GM23338 (cell line): ENCODE results near the gene SUN2. TPM values are rescaled to one million over a fixed set of nuclear protein-coding genes. Genes with fewer than 3 reads are reported as not detected.

ENCODE experiments used
- ATAC-seq: fragments of 200-7000 bp; cut with Tn5 transposase; 3 replicates; pipeline ENCODE4 v1.9.1; 2020
- DNase-seq: peaks from one replicate; pipeline ENCODE4 v3.0.0-alpha.2; 2015; ENCODE audit warnings: low spot score
- H2AFZ ChIP-seq: fragments of 200-600 bp; sonication (generic); 2 replicates; pipeline ENCODE4 v1.8.0; 2016; ENCODE audit warnings: antibody characterized with exemption, mild to moderate bottlenecking, moderate library complexity
- H3F3A ChIP-seq: fragments of 200-600 bp; sonication (generic); replicated peaks from 2 replicates; pipeline ENCODE4 v1.8.0; 2017; ENCODE audit warnings: antibody characterized with exemption, mixed run types, low read depth
- H3K27ac ChIP-seq: fragments of 200-600 bp; sonication (generic); 2 replicates; pipeline ENCODE4 v1.6.1; 2016; ENCODE audit warnings: low read depth
- H3K27me3 ChIP-seq: fragments of 200-600 bp; sonication (generic); 2 replicates; pipeline ENCODE4 v1.8.0; 2016; ENCODE audit warnings: mild to moderate bottlenecking, mixed run types, moderate library complexity; ENCODE audit not compliant: insufficient read depth
- H3K36me3 ChIP-seq: fragments of 200-600 bp; sonication (generic); 2 replicates; pipeline ENCODE4 v1.8.0; 2016; ENCODE audit warnings: mild to moderate bottlenecking; ENCODE audit not compliant: insufficient read depth
- H3K4me1 ChIP-seq: fragments of 200-600 bp; sonication (generic); 2 replicates; pipeline ENCODE4 v1.8.0; 2016; ENCODE audit warnings: mild to moderate bottlenecking, moderate library complexity; ENCODE audit not compliant: insufficient read depth
- H3K4me2 ChIP-seq: fragments of 200-600 bp; sonication (generic); 2 replicates; pipeline ENCODE4 v1.7.1; 2017; ENCODE audit warnings: mixed run types
- H3K4me3 ChIP-seq: fragments of 200-600 bp; sonication (generic); 2 replicates; pipeline ENCODE4 v1.6.1; 2016; ENCODE audit warnings: mixed run types
- H3K79me2 ChIP-seq: fragments of 200-600 bp; sonication (generic); replicated peaks from 2 replicates; pipeline ENCODE4 v1.8.0; 2017; ENCODE audit warnings: mild to moderate bottlenecking; ENCODE audit not compliant: insufficient read depth
- H3K9me2 ChIP-seq: fragments of 200-600 bp; sonication (generic); 2 replicates; pipeline ENCODE4 v1.8.0; 2017; ENCODE audit not compliant: insufficient read depth
- H4K20me1 ChIP-seq: fragments of 200-600 bp; sonication (generic); replicated peaks from 2 replicates; pipeline ENCODE4 v1.8.0; 2017; ENCODE audit warnings: mild to moderate bottlenecking; ENCODE audit not compliant: insufficient read depth
- H3K27ac Mint-ChIP-seq: 2 replicates; pipeline ENCODE4 v1.8.0; 2020; ENCODE audit warnings: inconsistent platforms, mild to moderate bottlenecking, moderate library complexity, mixed read lengths
- H3K27me3 Mint-ChIP-seq: 3 replicates; pipeline ENCODE4 v1.8.0; 2022; ENCODE audit warnings: low read depth, mild to moderate bottlenecking, moderate library complexity, mixed read lengths, inconsistent platforms; ENCODE audit not compliant: insufficient read depth, poor library complexity
- H3K36me3 Mint-ChIP-seq: 3 replicates; pipeline ENCODE4 v1.8.0; 2021; ENCODE audit warnings: low read depth, mild to moderate bottlenecking, inconsistent platforms, moderate library complexity, mixed read lengths
- H3K4me1 Mint-ChIP-seq: 3 replicates; pipeline ENCODE4 v1.8.0; 2020; ENCODE audit warnings: mild to moderate bottlenecking, inconsistent platforms, mixed read lengths
- H3K4me3 Mint-ChIP-seq: 3 replicates; pipeline ENCODE4 v1.8.0; 2021; ENCODE audit warnings: moderate library complexity, mild to moderate bottlenecking, inconsistent platforms, mixed read lengths
- H3K9me3 Mint-ChIP-seq: 3 replicates; pipeline ENCODE4 v1.8.0; 2020; ENCODE audit warnings: moderate library complexity, mild to moderate bottlenecking, inconsistent platforms, mixed read lengths
- CREB1 ChIP-seq: fragments of 250-450 bp; sonication (Bioruptor Pico); IDR thresholded peaks from 2 replicates; pipeline ENCODE4 v1.5.0; 2020; ENCODE audit warnings: low read depth, mild to moderate bottlenecking, moderate library complexity
- CTCF ChIP-seq, 2 experiments: fragments of 200-600 bp in 1 of 2; sonication (generic) in 1 of 2; conservative IDR thresholded peaks; 2 replicates each; pipeline versions ENCODE4 v1.5.1 to v1.6.1; 2016 to 2017; ENCODE audit warnings: antibody characterized with exemption in 2 of 2, low read depth in 2 of 2, mild to moderate bottlenecking in 2 of 2, moderate library complexity in 1 of 2
- EZH2 ChIP-seq: fragments of 200-600 bp; sonication (generic); IDR thresholded peaks from one replicate; pipeline ENCODE4 v1.8.0; 2017; ENCODE audit warnings: antibody characterized with exemption, mild to moderate bottlenecking, low read depth; ENCODE audit not compliant: unreplicated experiment
- EZH2phosphoT487 ChIP-seq: fragments of 200-600 bp; sonication (generic); IDR thresholded peaks from one replicate; pipeline ENCODE4 v1.8.1; 2018; ENCODE audit warnings: antibody characterized with exemption; ENCODE audit not compliant: unreplicated experiment
- JUNB ChIP-seq: IDR thresholded peaks from one replicate; pipeline ENCODE4 v1.6.1; 2016; ENCODE audit warnings: antibody characterized with exemption; ENCODE audit not compliant: unreplicated experiment
- NANOG ChIP-seq: IDR thresholded peaks from 2 replicates; pipeline ENCODE4 v1.6.1; 2016; ENCODE audit warnings: antibody characterized with exemption, borderline replicate concordance
- POLR2AphosphoS5 ChIP-seq: IDR thresholded peaks from 2 replicates; pipeline ENCODE4 v1.6.1; 2016; ENCODE audit warnings: antibody characterized with exemption, low read depth
- REST ChIP-seq: IDR thresholded peaks from one replicate; pipeline ENCODE4 v1.6.1; 2018; ENCODE audit warnings: antibody characterized with exemption; ENCODE audit not compliant: unreplicated experiment
- ZNF114 ChIP-seq: fragments of 250-450 bp; sonication (Bioruptor Pico); IDR thresholded peaks from 2 replicates; pipeline ENCODE4 v1.5.0; 2020; ENCODE audit warnings: mild to moderate bottlenecking, moderate library complexity
- ZNF462 ChIP-seq: fragments of 250-450 bp; sonication (Bioruptor Pico); IDR thresholded peaks from 2 replicates; pipeline ENCODE4 v1.5.0; 2020; ENCODE audit warnings: mild to moderate bottlenecking, moderate library complexity
- polyA plus RNA-seq: library from polyadenylated mRNA; unstranded; fragments of >200 nt; fragmentation: Nextera tagmentation; extraction: Ambion mirVana; gene quantifications from 2 replicates; pipeline ENCODE4 v1.2.1, GENCODE V29; 2016
- total RNA-seq: library from RNA; depleted of rRNA; stranded (reverse); fragments of >200 nt; shearing (Covaris generic); gene quantifications from 2 replicates; pipeline ENCODE4 v1.2.3, GENCODE V29; 2014

SUN2 gene
- total and polyA plus RNA-seq, 2 experiments from 2014 or later = 7.2 to 17.6 TPM

- Histone ChIP-seq H3K27ac (no peak overlapping the region), H3K27me3 (no peaks in the 10 kb centered on the region), H3K36me3 (peaks cover 45% of the 10 kb centered on the region), H3K79me2 (no peaks in the 10 kb centered on the region), H3K4me1 (no peaks in the 10 kb centered on the region), H3F3A (0 out of 2 replicates have a peak, but pooled peaks cover under 1% of the 10 kb centered on the region), H2AFZ (no peak overlapping the region), H3K9me2 (no peaks in the 10 kb centered on the region), H4K20me1 (peaks cover 9% of the 10 kb centered on the region; the same call in 1 of the 2 replicates), H3K4me2 (no peak overlapping the region), H3K4me3 (no peak overlapping the region)
- no peak overlapping the region for H3K4me3 Mint-ChIP-seq
- no peaks in the 10 kb centered on the region; the same call in 2 of the 3 replicates for H3K4me1 Mint-ChIP-seq
- TF ChIP-seq CTCF (conservative IDR thresholded peaks at IDR 0.05; ENCODE audit: low read depth in 2 of 2) (no peak), ZNF462 (CRISPR knock-in tag) (no peak), NANOG (no peak), EZH2 (no peak), REST (no peak), POLR2AphosphoS5 (no peak), EZH2phosphoT487 (no peak), CREB1 (CRISPR knock-in tag) (no peak), JUNB (no peak), ZNF114 (no peak)
- H3K9me3 Mint-ChIP-seq = no peaks in the 10 kb centered on the region
- DNase-seq = no peak
- ATAC-seq = no peak
- peaks cover 85% of the 10 kb centered on the region for H3K36me3 Mint-ChIP-seq
- H3K27ac Mint-ChIP-seq = no peak overlapping the region
- H3K27me3 Mint-ChIP-seq = peaks cover 3% of the 10 kb centered on the region
These were observed 28.0 kb downstream of the SUN2 start for GRCh38 chr22:38727530-38728451.
